Stomach smooth muscle (tissue), 2 donors: Measurements from ENCODE around the gene CBX3.
A peak's percentile ranks its signal among the peaks of the same experiment; 100 is the strongest.
"Not testable (repeated sequence)": the region's sequence is repeated elsewhere in the genome, so short reads cannot be mapped to it uniquely, and the experiment has no call there.

Source experiments
- H3K27ac ChIP-seq: one replicate; pipeline ENCODE4 v1.7.0; 2013; ENCODE audit warnings: mild to moderate bottlenecking, low read length, inconsistent platforms
- H3K27me3 ChIP-seq, 2 donors: one replicate each; pipeline ENCODE4 v1.7.0; 2013; ENCODE audit warnings: low read length in 2 of 2; ENCODE audit not compliant: insufficient read depth in 2 of 2, control insufficient read depth in 1 of 2
- H3K36me3 ChIP-seq, 2 donors: one replicate each; pipeline ENCODE4 v1.7.0; 2013; ENCODE audit warnings: low read length in 2 of 2; ENCODE audit not compliant: control insufficient read depth in 2 of 2, insufficient read depth in 2 of 2
- H3K4me1 ChIP-seq: one replicate; pipeline ENCODE4 v1.7.0; 2013; ENCODE audit warnings: low read length; ENCODE audit not compliant: control insufficient read depth, insufficient read depth
- H3K4me3 ChIP-seq, 2 donors: one replicate each; pipeline ENCODE4 v1.7.0; 2013; ENCODE audit warnings: low read length in 2 of 2
- H3K9ac ChIP-seq, 2 donors: one replicate each; pipeline ENCODE4 v1.7.0; 2013; ENCODE audit warnings: low read length in 2 of 2, mild to moderate bottlenecking in 1 of 2
- H3K9me3 ChIP-seq, 2 donors: one replicate each; pipeline ENCODE4 v1.7.0; 2013; ENCODE audit warnings: low read length in 2 of 2; ENCODE audit not compliant: control insufficient read depth in 2 of 2
- donor health status: healthy.
- donor health status: Pancreatic carcinoma.

The CBX3 gene

DNA sequence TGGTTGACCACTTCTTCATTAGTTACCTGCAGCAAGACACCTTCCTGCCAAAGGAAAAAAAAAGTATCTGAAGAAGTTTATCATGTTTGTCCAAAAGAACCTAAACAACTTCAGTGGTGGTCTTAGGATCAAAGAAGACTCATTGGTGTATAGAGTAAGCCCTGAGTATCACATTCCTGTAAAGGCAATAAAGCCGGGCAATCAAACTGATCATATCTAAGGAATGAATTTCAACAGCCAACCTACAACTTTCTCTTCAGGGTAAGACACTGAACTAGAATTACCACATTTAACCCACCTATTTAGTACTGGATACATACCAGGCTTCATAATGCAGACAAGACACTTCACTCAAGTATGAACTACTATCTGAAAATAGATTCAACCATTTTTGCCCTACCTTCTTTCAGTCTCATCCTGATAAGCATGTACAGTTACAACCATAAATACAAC lies 11.1 kb upstream of the CBX3 start:
- Histone ChIP-seq H3K9me3 (no peaks in the 10 kb centered on the region), H3K4me1 (peaks cover 6% of the 10 kb centered on the region), H3K9ac (no peak overlapping the region), H3K4me3 (no peak overlapping the region), H3K27ac (no peak overlapping the region), H3K27me3 (no peaks in the 10 kb centered on the region), H3K36me3 (peaks cover 39 to 62% of the 10 kb centered on the region in 2 donors)

DNA sequence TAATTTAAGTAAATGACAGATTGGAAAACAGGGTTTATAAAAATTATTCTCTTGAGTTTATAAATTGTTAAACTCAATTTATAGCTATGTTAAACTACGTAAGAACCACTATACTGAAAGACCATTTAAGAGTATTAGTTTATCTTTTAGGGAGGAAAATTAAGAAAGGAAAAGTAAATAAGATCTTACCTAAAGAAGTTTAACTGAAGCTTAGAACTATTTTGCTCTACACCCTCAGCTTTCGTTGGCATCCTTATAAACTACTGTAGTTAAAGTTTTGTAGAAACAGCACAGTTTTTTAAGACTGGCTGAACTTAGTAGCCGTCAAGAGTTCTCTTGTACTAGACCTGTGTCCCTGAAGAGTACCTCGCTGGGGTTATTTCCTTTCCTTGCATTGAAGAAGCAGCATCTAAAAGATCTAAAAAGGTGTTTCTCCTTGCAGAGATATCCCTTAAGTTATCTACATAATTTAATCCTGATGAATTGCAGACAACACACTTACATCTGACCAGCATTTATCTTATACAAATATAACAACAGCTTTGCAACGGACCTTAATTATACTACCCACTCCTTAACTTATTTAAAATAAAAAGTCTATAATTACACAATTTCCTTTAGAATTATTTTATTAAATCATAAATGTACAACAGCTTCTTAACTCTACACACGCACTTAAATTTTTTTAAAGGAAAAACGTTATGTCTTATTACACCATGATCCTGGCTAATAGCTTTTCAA lies 10.1 kb upstream of the CBX3 start:
- Histone ChIP-seq H3K4me3 (no peak overlapping the region), H3K9me3 (no peaks in the 10 kb centered on the region), H3K36me3 (peaks cover 41 to 68% of the 10 kb centered on the region in 2 donors), H3K27me3 (no peaks in the 10 kb centered on the region), H3K4me1 (peaks cover 13% of the 10 kb centered on the region), H3K9ac (no peak overlapping the region), H3K27ac (no peak overlapping the region)

DNA sequence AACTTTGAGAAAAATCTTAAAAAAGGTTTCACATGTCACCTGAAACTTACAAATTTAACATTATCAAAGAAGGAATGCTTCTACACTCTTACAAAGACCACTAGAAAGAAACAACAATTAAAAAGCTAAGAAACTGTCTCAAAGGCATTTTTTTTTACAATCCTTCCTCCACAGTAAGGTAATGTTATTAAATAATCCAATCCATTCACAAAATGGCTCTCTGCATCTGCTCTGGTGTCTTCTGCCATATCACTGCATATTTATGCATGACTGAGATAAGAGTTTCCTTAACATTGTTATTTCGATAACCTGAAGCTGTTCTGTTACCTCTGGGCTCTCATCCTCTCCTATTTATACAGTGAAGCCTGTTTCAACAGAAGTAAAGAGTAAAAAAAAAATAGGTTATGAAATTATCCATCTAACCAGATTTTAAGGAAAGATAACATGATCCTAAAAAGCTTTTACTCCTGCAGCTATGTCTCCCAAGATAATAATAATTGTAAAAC lies 9.5 kb upstream of the CBX3 start:
- Histone ChIP-seq H3K4me3 (no peak overlapping the region), H3K27me3 (no peaks in the 10 kb centered on the region), H3K9ac (no peak overlapping the region), H3K9me3 (no peaks in the 10 kb centered on the region), H3K27ac (no peak overlapping the region), H3K36me3 (peaks cover 41 to 73% of the 10 kb centered on the region in 2 donors), H3K4me1 (peaks cover 15% of the 10 kb centered on the region)

- Histone ChIP-seq H3K27ac (no peak overlapping the region), H3K4me1 (peaks cover 20% of the 10 kb centered on the region), H3K4me3 (no peak overlapping the region)
Observed at GRCh38 chr7:26192485-26193087, 9.0 kb upstream of the CBX3 start.

DNA sequence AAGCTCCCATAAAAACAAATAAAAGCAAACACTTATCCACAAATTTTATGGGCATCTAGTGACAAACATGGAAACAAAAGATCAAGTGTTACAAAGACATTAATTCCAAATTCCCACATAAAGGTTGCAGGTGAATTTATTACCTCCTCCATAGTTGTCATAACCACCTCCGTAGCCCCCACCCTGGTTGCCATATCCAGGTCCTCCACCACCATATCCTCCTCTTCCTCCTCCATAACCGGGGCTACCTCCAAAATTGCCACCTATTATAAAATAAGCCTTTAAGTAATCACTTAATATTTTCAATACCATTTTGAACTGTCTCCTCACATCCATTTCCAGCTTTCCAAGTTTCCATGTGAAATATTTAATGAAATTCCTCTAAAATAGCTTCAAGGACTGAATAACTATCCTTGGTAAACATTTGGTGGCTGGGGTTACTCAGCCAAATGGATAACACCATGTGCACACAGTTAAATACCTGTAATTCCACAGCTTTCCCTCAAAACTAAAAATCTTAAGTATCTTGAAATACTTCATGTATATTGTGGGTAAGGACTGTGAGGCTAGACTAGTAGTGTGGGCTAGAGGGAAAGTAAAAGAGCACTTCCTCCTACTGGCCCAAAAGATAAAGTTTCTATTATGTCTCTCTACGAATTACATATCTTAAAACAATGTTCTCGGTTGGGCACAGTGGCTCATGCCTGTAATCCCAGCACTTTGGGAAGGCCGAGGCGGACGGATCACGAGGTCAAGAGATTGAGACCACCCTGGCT lies 7.9 kb upstream of the CBX3 start:
- H3K9ac ChIP-seq, result no peak overlapping the region

More at GRCh38 chr7:26192485-26193087, 9.0 kb upstream of the CBX3 start:
- Histone ChIP-seq H3K9me3 (no peaks in the 10 kb centered on the region), H3K27me3 (no peaks in the 10 kb centered on the region), H3K36me3 (peaks cover 46 to 78% of the 10 kb centered on the region in 2 donors), H3K9ac (no peak overlapping the region)

GRCh38 chr7:26194764-26195163 lies 6.8 kb upstream of the CBX3 start:
- Histone ChIP-seq H3K4me1 (peaks cover 18% of the 10 kb centered on the region), H3K36me3 (peaks cover 36 to 64% of the 10 kb centered on the region in 2 donors)
- not testable (repeated sequence) for H3K4me3 ChIP-seq, H3K9me3 ChIP-seq, H3K27ac ChIP-seq, H3K27me3 ChIP-seq, H3K9ac ChIP-seq

More for the DNA sequence above, 7.9 kb upstream of the CBX3 start:
- Histone ChIP-seq H3K27ac (no peak overlapping the region), H3K4me3 (no peak overlapping the region), H3K9me3 (no peaks in the 10 kb centered on the region), H3K4me1 (peaks cover 18% of the 10 kb centered on the region), H3K36me3 (peaks cover 38 to 75% of the 10 kb centered on the region in 2 donors), H3K27me3 (no peaks in the 10 kb centered on the region)

DNA sequence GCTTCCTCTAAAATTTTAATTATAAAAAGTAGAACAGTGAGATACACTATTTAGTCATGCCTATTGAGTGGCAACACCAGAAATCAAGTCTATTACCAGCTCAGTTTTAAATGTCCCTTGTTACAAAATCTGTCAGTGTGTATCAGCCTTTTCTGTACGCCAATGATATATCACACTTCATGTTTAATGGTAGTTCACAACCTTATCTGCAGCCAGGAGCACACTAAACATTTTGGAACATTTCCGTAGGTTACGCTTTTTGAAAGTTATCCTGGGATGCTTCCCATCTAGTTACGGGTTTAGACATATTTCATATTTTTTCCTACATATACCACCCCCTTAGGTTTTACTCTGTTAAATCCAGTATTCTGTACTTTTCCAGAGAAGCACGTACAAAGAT lies 6.4 kb upstream of the CBX3 start:
- Histone ChIP-seq H3K27ac (no peak overlapping the region), H3K4me1 (peaks cover 18% of the 10 kb centered on the region), H3K27me3 (no peaks in the 10 kb centered on the region), H3K4me3 (no peak overlapping the region), H3K9ac (no peak overlapping the region), H3K9me3 (no peaks in the 10 kb centered on the region), H3K36me3 (peaks cover 34 to 62% of the 10 kb centered on the region in 2 donors)

- Histone ChIP-seq H3K27me3 (no peaks in the 10 kb centered on the region), H3K4me1 (peaks cover 18% of the 10 kb centered on the region), H3K4me3 (no peak overlapping the region), H3K36me3 (peaks cover 25 to 53% of the 10 kb centered on the region in 2 donors), H3K27ac (no peak overlapping the region), H3K9ac (peak overlapping the region in 1 of 2 donors; percentile 29), H3K9me3 (no peaks in the 10 kb centered on the region)
Observed at GRCh38 chr7:26195867-26196657, 5.5 kb upstream of the CBX3 start.

GRCh38 chr7:26197153-26198115 lies 4.1 kb upstream of the CBX3 start:
- no peak overlapping the region for H3K27ac ChIP-seq
- H3K36me3 ChIP-seq, result peaks cover 15 to 42% of the 10 kb centered on the region in 2 donors
- no peak overlapping the region for H3K9ac ChIP-seq
- no peaks in the 10 kb centered on the region for H3K9me3 ChIP-seq
- no peaks in the 10 kb centered on the region for H3K27me3 ChIP-seq
- peaks cover 18% of the 10 kb centered on the region for H3K4me1 ChIP-seq
- peak overlapping the region; percentile 99 to 100 for H3K4me3 ChIP-seq
